ENCODE measurements around the gene RBP3.

Gene RBP3

GRCh38 chr10:47369251-47369894 is 21.2 kb downstream of the RBP3 start:
- ATAC-seq = no peak
- TF ChIP-seq ESRRG (CRISPR knock-in tag; IDR thresholded peaks at IDR 0.05) (no peak), ISL1 (CRISPR knock-in tag; IDR thresholded peaks at IDR 0.05) (no peak), TOX (CRISPR knock-in tag; IDR thresholded peaks at IDR 0.05; ENCODE audit: borderline replicate concordance) (no peak), PPARA (CRISPR knock-in tag; IDR thresholded peaks at IDR 0.05; ENCODE audit: borderline replicate concordance) (no peak), BACH2 (CRISPR knock-in tag; IDR thresholded peaks at IDR 0.05; ENCODE audit: borderline replicate concordance) (no peak), POU6F1 (CRISPR knock-in tag; IDR thresholded peaks at IDR 0.05; ENCODE audit: borderline replicate concordance, low read depth) (no peak), OSR1 (CRISPR knock-in tag; IDR thresholded peaks at IDR 0.05) (no peak), PATZ1 (CRISPR knock-in tag; IDR thresholded peaks at IDR 0.05; ENCODE audit: borderline replicate concordance) (no peak)

- TF ChIP-seq POU6F1 (CRISPR knock-in tag; IDR thresholded peaks at IDR 0.05; ENCODE audit: borderline replicate concordance, low read depth) (no peak), TCF4 (CRISPR knock-in tag; IDR thresholded peaks at IDR 0.05; ENCODE audit: borderline replicate concordance) (no peak), ARNTL (CRISPR knock-in tag; IDR thresholded peaks at IDR 0.05; ENCODE audit: borderline replicate concordance, low read depth) (no peak), ZFP3 (CRISPR knock-in tag; IDR thresholded peaks at IDR 0.05) (no peak)
- no peak for ATAC-seq
These were observed 22.0 kb downstream of the RBP3 start for GRCh38 chr10:47370015-47370767.

GRCh38 chr10:47370878-47371277 is 22.7 kb downstream of the RBP3 start:
- no peak for TF ChIP-seq RARB (CRISPR knock-in tag; IDR thresholded peaks at IDR 0.05)
- TF ChIP-seq PPARA (CRISPR knock-in tag; IDR thresholded peaks at IDR 0.05; ENCODE audit: borderline replicate concordance) = no peak
- no peak for TF ChIP-seq TSHZ2 (CRISPR knock-in tag; IDR thresholded peaks at IDR 0.05)
- no peak for TF ChIP-seq ZNF70 (CRISPR knock-in tag; IDR thresholded peaks at IDR 0.05)
- no peak for TF ChIP-seq ARNTL (CRISPR knock-in tag; IDR thresholded peaks at IDR 0.05; ENCODE audit: borderline replicate concordance, low read depth)
- TF ChIP-seq ZFP3 (CRISPR knock-in tag; IDR thresholded peaks at IDR 0.05) = no peak
- TF ChIP-seq ZNF565 (CRISPR knock-in tag; conservative IDR thresholded peaks at IDR 0.05; ENCODE audit: low read depth) = no peak
- no peak for TF ChIP-seq CSRNP3 (CRISPR knock-in tag; IDR thresholded peaks at IDR 0.05)
- no peak for TF ChIP-seq ZFP30 (CRISPR knock-in tag; IDR thresholded peaks at IDR 0.05)
- TF ChIP-seq TCF4 (CRISPR knock-in tag; IDR thresholded peaks at IDR 0.05; ENCODE audit: borderline replicate concordance) = no peak
- no peak for ATAC-seq

All from SK-N-SH treated with all-trans-retinoic acid at 6 μM for 48 hours (cell line).